ENCODE measurements around the gene ABCC4.
A peak's percentile ranks its signal among the peaks of the same experiment; 100 is the strongest.
"Not testable (repeated sequence)": the region's sequence is repeated elsewhere in the genome, so short reads cannot be mapped to it uniquely, and the experiment has no call there.

Gene ABCC4

DNA sequence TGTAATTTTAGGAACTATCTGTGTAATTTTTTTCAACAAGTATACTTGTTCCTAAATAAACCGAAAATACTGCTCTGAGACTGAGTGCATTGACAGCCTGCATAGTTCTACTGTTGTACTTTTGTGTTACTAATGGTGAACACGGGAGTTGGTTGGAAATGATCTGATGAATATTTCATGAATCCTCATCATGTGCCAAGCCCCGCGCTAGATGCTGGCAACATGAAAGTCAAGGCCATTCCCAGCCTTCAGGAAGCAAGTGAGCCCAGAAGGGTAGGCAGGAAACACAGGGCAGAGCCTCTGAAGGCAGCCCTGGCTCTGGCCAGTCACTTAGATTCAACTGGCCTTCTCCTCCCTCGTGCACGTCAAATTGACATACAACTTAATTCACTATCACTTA is 106.1 kb downstream of the ABCC4 start:
- no peak for DNase-seq

DNA sequence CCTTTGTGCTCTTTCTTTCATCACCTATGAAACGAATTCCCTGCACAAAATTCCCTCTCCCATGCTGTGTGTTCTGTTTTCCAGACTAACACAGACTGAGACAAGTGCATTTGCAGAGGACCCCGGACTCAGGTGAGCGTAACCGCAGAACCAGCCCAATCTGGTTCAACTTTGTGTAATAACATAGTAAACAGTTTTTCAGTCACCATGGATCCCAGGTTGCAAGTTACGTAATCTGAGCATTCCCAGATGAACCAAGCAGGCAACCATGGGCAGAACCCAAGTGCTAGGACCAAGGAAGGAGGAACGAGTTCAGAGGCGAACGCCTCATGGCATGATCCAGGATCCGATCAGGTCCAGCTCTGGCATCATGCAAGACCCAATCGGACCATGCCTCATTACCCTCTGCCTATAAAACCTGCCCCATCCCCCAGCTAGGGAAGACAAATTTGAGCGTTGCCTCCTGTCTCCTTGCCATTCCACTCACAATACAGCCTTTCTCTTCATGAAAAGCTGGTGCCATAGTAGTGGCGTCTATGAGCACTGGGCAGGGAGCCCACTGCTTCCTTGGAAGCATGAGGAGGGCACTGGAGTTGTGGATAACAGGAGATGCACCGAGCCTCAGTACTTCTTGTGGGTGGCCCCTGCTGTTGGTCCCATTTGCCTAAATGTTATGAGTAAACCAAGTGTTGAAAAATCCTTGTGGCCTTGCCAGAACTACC is 107.6 kb downstream of the ABCC4 start:
- no peak for DNase-seq

DNA sequence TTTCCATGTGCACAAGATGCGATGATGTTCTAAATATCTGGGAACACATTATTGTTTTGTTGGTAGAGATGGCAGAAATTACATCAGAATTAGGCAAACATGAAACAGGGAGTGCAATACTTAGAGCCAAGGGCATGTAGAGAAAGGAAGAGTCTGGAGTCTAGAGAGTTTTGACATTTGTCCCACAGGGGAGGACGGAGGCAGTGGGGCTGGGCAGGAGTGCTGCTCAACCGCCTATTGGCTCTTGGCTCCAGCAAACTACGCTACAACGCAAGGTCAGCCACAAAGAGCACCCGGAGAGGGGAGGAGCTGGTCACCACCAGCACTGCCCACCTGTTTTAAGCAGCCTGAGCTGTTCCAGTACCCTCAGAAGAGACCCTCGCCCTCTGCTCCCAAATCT is 108.3 kb downstream of the ABCC4 start:
- DNase-seq = no peak

DNA sequence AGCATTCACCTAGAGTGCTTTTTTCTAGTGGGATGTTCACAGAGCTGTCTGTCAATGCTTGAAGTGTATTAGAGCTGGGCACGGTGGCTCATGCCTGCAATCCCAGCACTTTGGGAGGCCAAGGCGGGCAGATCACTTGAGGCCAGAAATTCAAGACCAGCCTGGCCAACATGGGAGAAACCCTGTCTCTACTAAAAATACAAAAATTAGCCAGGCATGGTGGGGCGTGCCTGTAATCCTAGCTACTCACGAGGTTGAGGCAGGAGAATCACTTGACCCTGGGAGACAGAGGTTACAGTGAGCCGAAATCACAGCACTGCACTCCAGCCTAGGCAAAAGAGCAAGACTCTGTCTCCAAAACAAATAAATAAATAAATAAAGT is 108.7 kb downstream of the ABCC4 start:
- DNase-seq = not testable (repeated sequence)

DNA sequence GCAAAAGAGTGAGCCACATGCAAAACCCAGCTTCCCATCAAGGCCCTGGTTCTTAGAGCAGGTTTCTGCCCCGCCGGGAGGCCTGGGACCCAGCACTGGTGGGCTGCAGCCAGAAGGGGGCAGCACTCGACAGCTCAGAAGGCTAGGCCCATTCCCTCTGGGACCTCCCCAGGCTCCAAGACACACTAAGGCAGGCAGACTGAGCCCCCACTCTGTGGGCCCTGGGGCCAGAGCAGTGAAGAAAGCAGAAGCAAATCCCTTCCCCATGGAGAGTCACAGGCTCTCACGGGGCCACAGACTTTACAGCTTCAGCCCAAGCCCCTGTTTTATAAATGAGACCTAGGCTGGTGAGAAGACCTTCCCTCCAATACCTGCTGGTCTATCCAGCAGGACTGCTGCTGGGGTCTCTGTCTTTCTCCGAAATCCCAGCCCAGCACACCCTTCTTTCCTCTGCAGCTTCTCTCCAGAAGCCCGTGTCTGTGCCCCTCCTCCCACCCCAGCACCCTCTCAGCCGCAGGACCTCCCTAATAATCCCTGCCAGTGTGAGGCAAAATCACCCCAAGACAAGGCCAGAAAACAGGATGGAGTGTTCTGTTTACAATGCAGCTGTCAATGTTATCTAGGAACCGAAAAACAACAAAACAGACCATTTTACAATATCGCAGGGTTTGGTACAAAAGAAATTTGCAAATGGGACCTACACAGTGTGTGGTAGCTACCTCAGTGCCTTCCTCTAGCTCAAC is 109.3 kb downstream of the ABCC4 start:
- peak; percentile 51 to 57 for DNase-seq

DNA sequence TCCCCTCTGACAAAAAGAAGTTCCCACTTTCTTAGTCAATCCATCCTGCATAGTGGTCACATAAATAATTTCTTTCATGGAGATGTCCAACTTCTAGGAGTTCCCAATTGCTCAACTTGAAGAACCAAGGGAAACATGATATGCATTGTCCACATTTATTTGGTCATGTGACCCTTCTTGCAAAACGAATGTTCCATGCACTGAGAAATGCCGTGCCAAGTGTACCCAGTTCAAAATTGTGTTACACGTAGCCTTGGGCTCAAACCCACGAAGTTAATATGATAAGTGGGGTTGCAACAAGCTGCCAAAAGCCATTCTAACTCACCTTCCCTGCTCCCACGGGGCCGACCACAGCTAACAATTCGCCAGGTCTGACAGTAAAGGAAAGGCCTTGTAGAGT is 113.1 kb downstream of the ABCC4 start:
- no peak for DNase-seq

DNA sequence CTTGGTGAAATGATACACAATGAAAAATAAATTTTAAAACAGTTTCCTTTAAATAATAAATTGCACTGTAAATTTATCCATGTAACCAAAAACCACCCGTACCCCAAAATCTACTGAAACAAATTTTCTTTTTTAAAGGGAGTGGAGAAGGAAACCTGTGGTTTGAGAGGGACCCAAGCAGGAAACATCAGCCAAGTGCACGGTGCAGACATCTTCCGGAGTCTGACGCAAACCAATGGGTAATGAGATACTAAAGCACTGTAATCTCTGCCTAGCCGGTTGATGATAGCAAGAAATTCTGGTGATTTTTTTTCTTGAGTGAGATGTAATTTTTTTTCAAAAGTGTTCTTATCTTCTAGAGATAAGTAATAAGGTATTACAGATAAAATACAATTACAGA is 115.4 kb downstream of the ABCC4 start:
- peak; percentile 63 to 73 for DNase-seq

DNA sequence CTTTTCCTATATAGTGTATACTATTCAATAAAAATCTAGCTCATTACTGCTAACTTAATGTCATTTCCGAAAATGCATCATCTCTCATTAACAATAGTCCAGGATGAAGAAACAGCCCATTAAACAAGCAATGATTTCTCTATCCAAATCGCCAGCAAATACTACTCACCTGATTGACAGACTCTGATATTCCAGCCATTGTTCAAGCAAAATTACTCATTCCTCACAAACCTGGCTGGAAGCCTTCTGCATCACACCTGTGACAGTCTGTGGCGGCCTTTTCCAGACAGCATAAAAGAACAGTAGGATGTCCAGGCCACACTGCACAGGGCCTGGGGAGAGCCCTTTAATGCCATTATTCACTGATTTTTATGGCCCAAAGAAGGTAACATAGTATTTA is 115.9 kb downstream of the ABCC4 start:
- DNase-seq = no peak

DNA sequence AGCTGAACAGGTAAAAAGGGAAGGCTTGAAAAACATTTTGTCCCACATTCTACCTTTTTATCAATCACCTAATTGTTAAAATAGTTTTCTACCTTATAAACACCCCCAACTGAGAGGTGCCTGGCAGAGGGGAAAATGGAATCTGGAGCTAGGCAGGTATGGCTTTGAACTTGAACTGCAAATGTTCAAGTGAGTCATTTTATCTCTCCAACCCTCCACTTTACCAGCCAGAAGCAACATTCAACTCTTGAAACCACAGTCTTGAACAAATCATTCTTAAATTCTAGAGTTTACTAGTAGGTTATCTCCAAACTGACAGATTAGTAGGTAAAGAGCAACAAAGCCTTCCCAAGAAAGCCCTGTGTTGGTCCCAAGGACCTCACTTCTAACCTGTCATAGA is 116.9 kb downstream of the ABCC4 start:
- no peak for DNase-seq

DNA sequence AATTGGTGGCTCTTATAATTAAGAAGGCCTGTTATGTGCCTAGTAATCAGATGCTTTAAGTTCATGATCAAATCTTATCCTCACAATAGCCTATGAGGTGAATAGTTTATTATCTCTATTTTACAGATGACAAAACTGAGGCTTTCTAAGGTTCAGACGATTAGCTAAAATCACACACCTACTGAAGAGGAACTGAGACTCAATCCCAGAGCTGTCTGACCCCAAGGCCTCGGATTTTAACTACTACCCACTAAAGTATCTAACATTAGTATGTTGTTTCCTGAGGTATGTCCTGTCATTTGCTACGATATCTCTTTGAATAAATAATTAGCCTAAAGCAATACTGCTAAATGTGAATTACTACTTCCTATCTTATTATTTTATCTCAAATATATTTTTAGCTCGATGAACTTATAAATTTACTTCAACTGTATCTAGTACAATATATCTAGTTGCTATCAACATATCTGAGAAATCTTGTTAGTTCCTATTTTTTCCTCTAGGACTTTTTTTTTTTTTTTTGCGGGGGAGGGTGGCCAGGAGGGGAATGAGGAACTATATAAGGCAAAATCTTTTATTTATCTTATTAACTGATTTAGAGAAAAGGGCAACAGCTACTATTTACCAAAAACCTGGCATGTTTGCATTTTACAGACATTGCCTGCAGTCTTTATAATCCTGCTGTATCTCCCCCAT is 118.5 kb downstream of the ABCC4 start:
- DNase-seq = no peak

DNA sequence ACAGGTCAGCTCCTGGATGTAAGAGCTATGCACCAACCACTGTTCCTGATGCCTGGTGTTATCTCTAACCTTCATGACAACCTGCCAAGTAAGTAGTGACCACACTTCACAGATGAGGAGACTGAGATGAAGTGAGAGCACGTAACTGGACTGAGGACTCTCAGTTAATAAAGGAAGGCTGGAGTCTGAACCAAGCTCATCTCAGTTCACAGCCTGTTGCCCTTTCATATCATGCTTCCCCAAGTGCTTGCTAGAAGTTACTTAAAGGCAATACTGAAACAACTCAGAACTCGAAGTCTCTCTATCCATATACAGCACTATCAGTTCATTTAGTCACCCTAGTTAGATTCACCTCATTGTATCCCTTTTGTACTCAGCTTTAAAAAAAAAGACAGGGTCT is 119.7 kb downstream of the ABCC4 start:
- DNase-seq = no peak

DNA sequence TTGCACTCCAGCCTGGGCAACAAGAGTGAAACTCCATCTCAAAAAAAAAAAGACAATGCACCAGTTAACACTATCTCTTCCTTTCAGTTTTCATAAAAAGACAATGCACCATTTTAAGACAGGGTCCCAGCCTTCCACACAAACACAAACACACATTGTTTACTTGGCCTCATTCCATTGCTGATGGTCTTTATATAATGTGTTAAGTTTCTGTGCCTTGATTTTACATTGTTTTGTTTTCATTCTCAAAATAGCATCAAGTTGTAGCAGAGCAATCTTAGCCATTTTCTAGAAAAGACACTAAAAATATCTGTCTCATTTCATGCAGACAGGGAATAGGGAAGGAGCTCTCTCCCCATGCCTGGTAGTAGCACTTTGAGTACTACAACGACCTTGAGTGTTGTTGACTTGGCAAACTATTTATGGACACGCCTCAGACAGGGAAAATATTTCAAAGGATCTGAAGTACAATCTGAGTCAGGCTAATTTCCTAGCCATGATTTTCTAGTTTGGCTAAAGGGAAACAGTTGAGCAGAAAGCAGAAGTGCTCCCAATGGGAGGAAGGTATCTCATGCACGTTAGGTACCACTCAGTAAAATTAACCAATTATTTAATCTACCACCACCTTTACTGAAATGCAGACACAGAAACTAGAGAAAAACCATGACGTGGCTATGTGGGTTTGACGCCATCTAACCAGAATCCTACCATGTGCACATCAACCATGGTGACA is 120.6 kb downstream of the ABCC4 start:
- no peak for DNase-seq

DNA sequence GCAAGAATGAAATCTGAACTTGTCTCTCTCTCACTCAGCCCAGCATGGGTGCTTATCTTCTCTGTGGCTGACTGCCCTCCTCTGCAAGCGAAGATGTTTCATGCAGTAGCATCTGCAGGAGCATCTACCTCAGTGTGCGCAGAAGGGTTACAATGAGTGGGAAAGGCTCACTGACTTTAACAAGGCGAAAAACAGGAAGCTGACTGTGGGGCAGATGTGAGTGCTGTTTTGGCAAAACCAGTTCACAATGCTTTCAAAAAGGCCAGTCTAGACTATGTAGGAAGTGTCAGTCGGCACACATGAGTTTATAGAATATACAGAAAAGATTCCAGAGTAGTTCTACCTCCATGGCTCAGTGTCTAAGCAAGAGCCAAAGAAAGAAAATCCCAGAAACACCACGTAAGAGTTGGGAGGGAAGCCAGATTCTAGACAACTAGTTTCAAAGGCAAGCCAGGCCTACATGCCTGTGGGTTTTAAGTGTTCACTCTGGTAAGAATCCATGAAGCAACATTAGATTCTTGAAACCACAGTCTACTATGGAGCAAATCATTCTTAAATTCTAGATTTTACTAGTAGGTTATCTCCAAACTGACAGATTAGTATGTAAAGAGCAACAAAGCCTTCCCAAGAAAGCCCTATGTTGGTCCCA is 124.5 kb downstream of the ABCC4 start:
- peak in 1 of 2 donors; percentile 23 for DNase-seq

DNA sequence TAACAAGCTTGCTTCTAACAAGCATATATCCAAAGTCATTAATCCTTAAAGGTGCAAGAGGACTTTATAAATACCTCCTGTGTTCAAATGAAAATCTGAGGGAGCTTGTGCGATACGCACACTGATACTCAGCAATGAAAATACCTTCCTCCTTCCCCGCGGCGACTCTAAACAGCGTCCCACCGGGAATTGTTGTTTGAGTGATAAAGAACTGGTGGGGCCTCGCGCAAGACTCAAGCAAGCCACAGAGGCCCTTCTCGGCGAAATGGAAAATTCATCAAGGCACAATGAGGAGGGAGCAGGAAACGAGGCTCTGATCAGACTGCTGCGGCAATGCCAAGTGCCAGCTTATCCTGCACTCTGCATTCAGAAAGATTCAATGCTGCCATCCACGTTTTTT is 126.7 kb downstream of the ABCC4 start:
- DNase-seq = no peak

DNA sequence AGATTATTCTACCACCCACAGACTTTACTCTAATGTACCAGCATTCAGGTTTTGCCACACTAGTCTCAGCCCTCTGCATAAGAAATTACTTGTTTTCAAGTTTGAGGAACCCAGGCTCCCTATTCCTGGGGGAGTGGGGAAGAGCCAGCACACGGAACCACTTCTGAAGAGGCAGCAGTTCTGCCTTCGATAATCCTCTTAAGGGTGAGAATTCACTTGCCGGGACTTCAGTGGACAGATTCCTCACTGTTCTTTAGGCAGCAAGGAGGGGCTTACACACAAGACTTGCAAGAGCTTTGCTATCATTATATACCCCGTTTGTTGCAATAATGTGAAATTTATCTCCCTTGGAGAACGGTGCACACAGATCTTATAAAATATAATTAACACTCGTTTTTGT is 133.1 kb downstream of the ABCC4 start:
- no peak for DNase-seq

DNA sequence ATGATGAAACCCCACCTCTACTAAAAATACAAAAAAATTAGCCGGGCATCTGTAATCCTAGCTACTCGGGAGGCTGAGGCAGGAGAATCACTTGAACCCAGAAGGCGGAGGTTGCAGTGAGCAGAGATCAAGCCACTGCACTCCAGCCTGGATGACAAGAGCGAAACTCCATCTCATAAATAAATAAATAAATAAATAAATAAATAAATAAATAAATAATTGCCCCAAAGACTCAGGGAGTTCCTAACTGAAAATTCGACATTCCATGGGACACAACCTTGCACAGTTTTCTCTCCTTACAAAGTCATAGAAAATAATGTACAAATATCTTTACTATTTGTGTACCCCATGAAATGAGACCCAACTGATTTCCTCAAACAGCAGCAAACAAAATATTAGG is 134.2 kb downstream of the ABCC4 start:
- DNase-seq = not testable (repeated sequence)

DNA sequence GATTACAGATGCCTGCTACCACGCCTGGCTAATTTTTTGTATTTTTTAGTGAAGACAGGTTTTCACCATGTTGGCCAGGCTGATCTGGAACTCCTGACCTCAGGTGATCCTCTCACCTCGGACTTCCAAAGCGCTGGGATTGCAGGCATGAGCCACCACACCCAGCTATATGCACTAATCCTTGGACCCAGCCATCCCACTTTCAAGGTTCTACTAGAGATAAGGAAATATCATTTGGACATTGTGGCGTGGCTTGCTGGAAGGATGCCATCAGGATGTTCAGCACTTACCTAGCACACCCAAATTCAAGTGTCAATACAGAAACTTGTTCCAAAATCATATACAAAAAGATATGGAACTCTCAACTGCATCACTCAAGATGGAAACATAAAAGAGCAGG is 136.4 kb downstream of the ABCC4 start:
- no peak for DNase-seq

DNA sequence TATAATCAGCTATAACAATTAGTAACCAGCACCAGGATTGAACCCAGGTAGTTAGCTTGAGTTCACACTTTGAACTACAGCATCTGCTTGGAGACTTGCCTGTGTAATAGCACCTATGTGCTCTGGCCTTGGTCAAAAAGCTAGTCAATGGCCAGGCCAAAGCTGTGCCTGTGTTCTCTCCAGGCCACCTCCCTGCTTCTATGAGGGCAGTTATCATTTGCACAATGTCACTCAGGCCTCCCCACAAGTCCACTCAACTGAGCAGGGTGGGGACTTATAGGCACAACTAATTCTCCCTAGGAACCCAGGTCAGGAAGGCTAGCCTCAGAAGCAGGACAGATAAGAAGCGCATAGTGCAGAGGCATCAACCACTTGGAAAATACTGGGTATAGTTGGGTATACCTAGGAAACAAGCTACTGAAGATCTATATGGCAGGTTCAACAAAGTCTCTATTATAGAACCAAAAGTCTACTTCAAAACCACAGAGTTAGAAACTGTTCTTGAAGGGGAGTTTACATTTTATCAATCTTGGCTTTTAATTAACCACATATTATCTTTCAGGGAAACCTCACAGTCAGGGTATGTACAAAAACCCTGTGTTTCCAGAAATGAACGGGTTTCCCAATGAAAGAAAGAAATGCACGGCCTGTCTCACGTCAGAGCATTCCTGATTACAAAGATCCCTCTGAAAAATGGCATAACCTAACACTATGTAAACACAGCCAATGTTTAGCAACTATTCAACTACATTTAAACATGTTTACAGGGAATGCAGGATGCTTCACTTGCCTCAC is 140.9 kb downstream of the ABCC4 start:
- DNase-seq = no peak

DNA sequence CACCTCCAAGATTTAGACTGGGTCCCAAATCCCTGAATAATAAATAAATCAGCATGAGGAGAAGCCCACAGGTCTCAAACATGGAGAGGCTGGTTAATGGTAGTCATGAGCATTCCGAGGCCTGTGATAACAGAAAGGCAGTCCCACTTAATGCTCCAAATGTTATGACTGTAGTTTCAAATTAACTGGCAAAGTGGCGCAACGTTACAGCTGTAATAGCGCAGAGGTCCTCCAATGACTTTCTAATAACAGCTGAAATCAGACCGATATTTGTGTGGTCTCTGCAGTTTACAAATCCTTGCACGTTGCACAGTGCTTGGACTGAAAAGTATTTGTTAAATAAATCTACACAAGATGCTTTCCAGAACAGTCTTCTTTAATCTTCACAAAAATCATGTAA is 141.8 kb downstream of the ABCC4 start:
- no peak for DNase-seq

DNA sequence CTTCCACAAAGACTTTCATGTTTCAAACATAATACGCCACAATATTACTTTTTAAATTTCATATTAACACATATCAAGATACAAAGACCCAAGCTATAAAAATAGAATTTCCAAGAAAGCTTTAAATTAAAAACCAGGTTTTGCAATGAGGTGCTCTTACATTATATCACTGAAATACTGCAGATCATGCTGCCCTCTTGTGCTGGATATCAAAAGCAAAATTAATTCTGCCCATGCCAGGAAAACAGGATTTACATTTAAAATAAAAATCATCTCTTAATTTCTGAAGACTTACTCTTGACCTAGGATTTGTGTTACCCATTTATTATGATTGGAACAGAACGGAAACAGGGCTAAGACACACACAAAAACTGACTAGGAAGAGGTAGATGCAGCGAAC is 145.0 kb downstream of the ABCC4 start:
- DNase-seq = no peak

DNA sequence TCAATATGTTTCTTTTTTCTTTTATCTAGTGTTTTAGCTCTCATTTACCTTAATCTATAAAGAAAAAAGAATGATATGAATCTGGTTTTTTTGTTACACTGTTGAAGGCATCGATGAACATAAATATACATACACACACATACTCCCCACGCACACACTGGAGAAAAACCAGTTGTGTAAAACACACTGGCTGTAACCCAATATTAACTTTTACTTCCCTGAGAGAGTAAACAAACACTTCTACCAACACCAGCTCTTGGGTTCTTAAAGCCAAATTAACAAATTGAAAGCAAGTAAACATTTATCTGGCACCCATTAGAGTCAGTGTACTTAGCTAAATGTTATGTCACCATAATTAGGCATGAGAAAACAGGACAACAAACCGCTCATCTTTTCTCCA is 145.7 kb downstream of the ABCC4 start:
- no peak for DNase-seq

DNA sequence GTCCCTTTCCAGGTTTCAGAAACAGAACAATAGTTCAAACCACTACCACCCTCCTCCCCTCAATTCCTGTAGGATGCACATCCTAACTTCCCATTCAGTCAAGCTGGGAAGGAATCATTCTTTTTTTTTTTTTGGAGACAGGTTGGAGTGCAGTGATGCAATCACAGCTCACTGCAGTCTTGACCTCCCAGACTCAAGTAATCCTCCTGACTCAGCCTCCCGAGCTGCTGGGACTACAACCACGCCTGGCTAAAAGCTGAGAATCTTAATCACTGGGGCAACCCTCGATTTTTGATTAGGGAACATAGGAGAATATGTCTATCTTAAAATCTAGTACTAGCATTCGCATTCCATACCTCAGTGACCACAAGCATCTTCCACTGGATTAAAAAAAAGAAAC is 146.2 kb downstream of the ABCC4 start:
- DNase-seq = no peak
